Activated B cell treated with CpG ODN at 0.5 μM for 24 hours (primary cell): ENCODE measurements around the gene ATP6V1A. TPM values are rescaled to one million over a fixed set of nuclear protein-coding genes. Genes with fewer than 3 reads are reported as not detected.
"Not testable (repeated sequence)": the region's sequence is repeated elsewhere in the genome, so short reads cannot be mapped to it uniquely, and the experiment has no call there.

Experiments
- ATAC-seq: fragments of 200-7000 bp; cut with Tn5 transposase; one replicate; pipeline ENCODE4 v1.10.0; 2021; ENCODE audit warnings: low read depth, mild to moderate bottlenecking, moderate library complexity
- CTCF ChIA-PET: fragments of 350-600 bp; sonication (Branson Sonifier 250); formaldehyde crosslinking; loops from one replicate; lab custom pipeline; 2021; ENCODE audit warnings: antibody characterized with exemption; lab: Charles Lee
- POLR2A ChIA-PET: fragments of 350-600 bp; sonication (Branson Sonifier 250); formaldehyde crosslinking; loops from one replicate; lab custom pipeline; 2021; ENCODE audit warnings: antibody characterized with exemption; lab: Charles Lee
- DNase-seq: peaks from one replicate; pipeline ENCODE4 v3.0.0; 2022
- H3K27ac Mint-ChIP-seq: one replicate; pipeline ENCODE4 v1.8.0; 2020; ENCODE audit warnings: mixed read lengths
- H3K27me3 Mint-ChIP-seq: one replicate; pipeline ENCODE4 v1.8.0; 2021; ENCODE audit warnings: mixed read lengths
- H3K36me3 Mint-ChIP-seq: one replicate; pipeline ENCODE4 v1.8.0; 2021; ENCODE audit warnings: low read depth, mixed read lengths
- H3K4me1 Mint-ChIP-seq: one replicate; pipeline ENCODE4 v1.8.0; 2021; ENCODE audit warnings: mixed read lengths
- H3K4me3 Mint-ChIP-seq: one replicate; pipeline ENCODE4 v1.8.0; 2020; ENCODE audit warnings: mild to moderate bottlenecking, mixed read lengths
- H3K9me3 Mint-ChIP-seq: one replicate; pipeline ENCODE4 v1.8.0; 2020; ENCODE audit warnings: mixed read lengths
- intact Hi-C: fragments of 100-400 bp; cut with micrococcal nuclease; formaldehyde crosslinking; loops from one replicate; pipeline ENCODE4 v1.15.1; 2024
- total RNA-seq: library from RNA; stranded (reverse); gene quantifications from 2 replicates; pipeline ENCODE4 v1.2.3, GENCODE V29; 2022
- TF ChIP-seq, protein P1 (sequence below): fragments of 200-600 bp; IDR thresholded peaks from one replicate; pipeline ENCODE4 v1.8.0; 2022; ENCODE audit warnings: antibody characterized with exemption, mild to moderate bottlenecking

Gene ATP6V1A
- total RNA-seq, 1 donor from 2014 or later: 49.3 TPM

DNA sequence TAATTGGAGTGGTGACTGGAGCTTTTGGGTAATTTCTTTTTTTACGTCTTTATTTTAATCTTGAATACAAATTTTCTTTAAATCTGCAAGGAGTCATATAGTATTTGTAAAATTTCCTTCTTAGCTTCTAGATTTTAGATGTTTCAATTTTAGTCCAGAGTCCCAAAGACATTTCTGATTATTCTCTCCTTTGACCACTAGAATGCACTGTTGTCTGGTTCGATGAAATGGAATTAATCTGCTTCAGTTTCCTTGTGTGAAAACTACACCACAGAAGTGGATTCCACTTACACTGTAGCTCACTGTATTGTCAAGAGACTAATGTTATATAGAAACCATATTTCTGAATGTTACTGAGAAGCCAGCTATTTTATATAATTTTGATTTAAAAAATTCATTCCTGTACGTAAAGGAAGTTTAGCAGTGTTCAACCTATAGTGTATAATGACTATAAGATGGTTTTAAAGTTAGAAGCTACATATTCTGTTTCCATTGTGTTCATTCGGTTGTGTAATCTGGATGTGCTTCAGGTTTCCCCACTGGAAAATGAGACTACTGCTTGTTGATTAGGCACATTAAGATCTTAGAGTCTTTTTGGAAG is 97.9 kb downstream of the ATP6V1A start:
- no peaks in the 10 kb centered on the region for H3K27me3 Mint-ChIP-seq
- ChIA-PET POLR2A (interaction anchor here (0.6 kb wide), 1 partner anchor 47 kb away, joined by 9 read pairs; no protein-coding TSS in a partner anchor), CTCF (interaction anchor here (0.7 to 4.4 kb wide), 22 partner anchors 9 to 607 kb away, joined by 3 to 34 read pairs (median 4); partner anchors contain the start of genes ATP6V1A and NAA50)
- peak; percentile 61 for ATAC-seq
- TF ChIP-seq, protein P1, sequence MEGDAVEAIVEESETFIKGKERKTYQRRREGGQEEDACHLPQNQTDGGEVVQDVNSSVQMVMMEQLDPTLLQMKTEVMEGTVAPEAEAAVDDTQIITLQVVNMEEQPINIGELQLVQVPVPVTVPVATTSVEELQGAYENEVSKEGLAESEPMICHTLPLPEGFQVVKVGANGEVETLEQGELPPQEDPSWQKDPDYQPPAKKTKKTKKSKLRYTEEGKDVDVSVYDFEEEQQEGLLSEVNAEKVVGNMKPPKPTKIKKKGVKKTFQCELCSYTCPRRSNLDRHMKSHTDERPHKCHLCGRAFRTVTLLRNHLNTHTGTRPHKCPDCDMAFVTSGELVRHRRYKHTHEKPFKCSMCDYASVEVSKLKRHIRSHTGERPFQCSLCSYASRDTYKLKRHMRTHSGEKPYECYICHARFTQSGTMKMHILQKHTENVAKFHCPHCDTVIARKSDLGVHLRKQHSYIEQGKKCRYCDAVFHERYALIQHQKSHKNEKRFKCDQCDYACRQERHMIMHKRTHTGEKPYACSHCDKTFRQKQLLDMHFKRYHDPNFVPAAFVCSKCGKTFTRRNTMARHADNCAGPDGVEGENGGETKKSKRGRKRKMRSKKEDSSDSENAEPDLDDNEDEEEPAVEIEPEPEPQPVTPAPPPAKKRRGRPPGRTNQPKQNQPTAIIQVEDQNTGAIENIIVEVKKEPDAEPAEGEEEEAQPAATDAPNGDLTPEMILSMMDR: no peak
- H3K27ac Mint-ChIP-seq: no peak overlapping the region
- no peak overlapping the region for H3K4me3 Mint-ChIP-seq
- DNase-seq: no peak
- H3K4me1 Mint-ChIP-seq: peaks cover 3% of the 10 kb centered on the region
- intact Hi-C loops: loop anchor here (1.0 to 10.0 kb wide), 4 partner anchors 69 to 1940 kb away; no protein-coding TSS in a partner anchor
- H3K9me3 Mint-ChIP-seq: no peaks in the 10 kb centered on the region
- peaks cover 4% of the 10 kb centered on the region for H3K36me3 Mint-ChIP-seq

DNA sequence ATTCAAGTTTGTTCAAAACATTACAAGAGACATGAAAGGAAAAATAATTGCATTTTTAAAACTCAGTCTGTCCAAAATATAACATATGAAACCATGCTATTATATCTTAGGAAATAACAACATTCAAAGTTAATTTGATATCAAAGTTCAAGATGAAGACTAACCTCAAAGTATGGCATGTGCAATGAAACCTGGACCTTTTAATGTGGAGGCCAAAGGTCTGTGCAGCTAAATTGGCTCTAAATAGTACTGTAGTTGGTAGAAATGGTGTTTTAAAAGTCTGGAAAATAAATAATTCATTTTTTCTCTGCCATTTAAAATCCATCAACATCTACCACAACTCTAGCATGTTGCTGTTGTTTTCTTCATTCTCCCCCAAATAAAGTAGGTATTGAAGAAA is 100.4 kb downstream of the ATP6V1A start:
- ChIA-PET CTCF (interaction anchor here (1.3 kb wide), 1 partner anchor 196 kb away, joined by 3 read pairs; no protein-coding TSS in a partner anchor), POLR2A (no interaction called here)
- Mint-ChIP-seq H3K27ac (no peak overlapping the region), H3K27me3 (no peaks in the 10 kb centered on the region), H3K9me3 (no peaks in the 10 kb centered on the region), H3K4me3 (no peak overlapping the region), H3K36me3 (peaks cover 6% of the 10 kb centered on the region), H3K4me1 (peaks cover 1% of the 10 kb centered on the region)
- intact Hi-C loops: loop anchor here (10.0 kb wide), 1 partner anchor 1938 kb away; no protein-coding TSS in a partner anchor
- TF ChIP-seq, protein P1: no peak
- ATAC-seq (no peak), DNase-seq (no peak)

DNA sequence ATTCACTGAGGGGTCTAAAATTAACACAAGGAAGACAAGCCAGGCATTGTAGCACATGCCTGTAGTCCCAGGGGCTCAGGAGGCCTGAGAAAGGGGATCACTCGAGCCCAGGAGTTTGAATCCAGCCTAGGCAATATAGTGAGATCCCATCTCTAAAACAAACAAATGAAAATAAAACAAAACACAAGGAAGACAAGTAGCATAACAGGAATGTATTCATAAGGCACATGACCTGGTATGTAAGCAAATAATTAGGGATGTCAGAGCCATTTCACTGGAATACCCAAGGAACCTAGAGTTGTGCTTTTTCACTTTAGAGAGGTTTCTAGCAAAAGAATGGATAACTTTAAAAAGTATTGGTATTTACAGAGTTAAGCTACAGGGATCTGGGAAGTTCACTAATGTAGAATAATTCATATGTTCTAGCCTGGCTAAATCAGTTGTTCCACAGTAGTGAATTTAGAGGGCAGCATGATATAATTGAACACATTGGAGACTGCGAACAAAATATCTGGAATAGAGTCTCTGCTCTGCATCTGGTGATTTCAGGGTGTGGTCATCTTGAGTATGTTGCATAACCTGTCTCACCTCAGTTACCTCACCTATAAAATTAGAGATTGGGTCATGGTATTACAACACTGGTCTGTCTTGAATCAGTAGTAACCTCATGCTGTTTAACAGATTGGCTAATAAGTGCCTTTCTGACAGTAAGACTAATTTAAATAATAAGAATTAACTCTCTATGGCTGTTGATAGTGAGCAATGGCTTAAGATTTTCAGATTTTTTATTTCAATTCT is 101.0 kb downstream of the ATP6V1A start:
- H3K27ac Mint-ChIP-seq: no peak overlapping the region
- no peak for ATAC-seq
- TF ChIP-seq, protein P1: no peak
- peaks cover 6% of the 10 kb centered on the region for H3K36me3 Mint-ChIP-seq
- DNase-seq: no peak
- no peaks in the 10 kb centered on the region for H3K4me1 Mint-ChIP-seq
- CTCF ChIA-PET: no interaction called here
- no peak overlapping the region for H3K4me3 Mint-ChIP-seq
- no peaks in the 10 kb centered on the region for H3K27me3 Mint-ChIP-seq
- no peaks in the 10 kb centered on the region for H3K9me3 Mint-ChIP-seq
- intact Hi-C loops: loop anchor here (10.0 kb wide), 1 partner anchor 1937 kb away; no protein-coding TSS in a partner anchor
- POLR2A ChIA-PET: no interaction called here

DNA sequence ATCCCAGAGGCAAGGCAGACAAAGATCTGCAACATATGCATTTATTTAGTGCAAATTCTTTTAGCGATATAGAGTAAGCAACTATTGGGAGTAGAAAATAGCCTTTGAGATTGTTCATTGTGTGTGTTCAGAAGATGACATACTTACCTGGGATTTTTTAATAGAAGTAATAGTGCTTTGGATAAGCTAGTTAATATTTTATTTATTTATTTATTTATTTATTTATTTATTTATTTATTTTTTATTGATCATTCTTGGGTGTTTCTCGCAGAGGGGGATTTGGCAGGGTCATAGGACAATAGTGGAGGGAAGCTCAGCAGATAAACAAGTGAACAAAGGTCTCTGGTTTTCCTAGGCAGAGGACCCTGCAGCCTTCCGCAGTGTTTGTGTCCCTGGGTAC is 102.2 kb downstream of the ATP6V1A start:
- H3K4me3 Mint-ChIP-seq, H3K27ac Mint-ChIP-seq, ATAC-seq, H3K9me3 Mint-ChIP-seq, DNase-seq, H3K36me3 Mint-ChIP-seq, CTCF ChIA-PET, POLR2A ChIA-PET, H3K27me3 Mint-ChIP-seq, H3K4me1 Mint-ChIP-seq: not testable (repeated sequence)
- intact Hi-C loops: loop anchor here (10.0 kb wide), 1 partner anchor 1936 kb away; no protein-coding TSS in a partner anchor

DNA sequence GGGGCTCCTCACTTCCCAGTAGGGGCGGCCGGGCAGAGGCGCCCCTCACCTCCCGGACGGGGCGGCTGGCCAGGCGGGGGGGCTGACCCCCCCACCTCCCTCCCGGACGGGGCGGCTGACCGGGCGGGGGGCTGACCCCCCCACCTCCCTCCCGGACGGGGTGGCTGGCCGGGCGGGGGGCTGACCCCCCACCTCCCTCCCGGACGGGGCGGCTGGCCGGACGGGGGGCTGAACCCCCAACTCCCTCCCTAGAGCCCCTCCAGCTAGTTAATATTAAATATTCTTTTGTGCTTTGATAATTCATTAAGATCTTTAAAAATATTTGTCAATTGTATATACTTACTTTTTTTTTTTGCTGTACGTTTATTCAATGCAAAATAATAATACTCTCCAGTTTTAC is 103.0 kb downstream of the ATP6V1A start:
- intact Hi-C loops: loop anchor here (10.0 kb wide), 1 partner anchor 1935 kb away; no protein-coding TSS in a partner anchor
- H3K27ac Mint-ChIP-seq, H3K9me3 Mint-ChIP-seq, CTCF ChIA-PET, H3K4me3 Mint-ChIP-seq, H3K36me3 Mint-ChIP-seq, ATAC-seq, H3K27me3 Mint-ChIP-seq, POLR2A ChIA-PET, H3K4me1 Mint-ChIP-seq, DNase-seq: not testable (repeated sequence)

DNA sequence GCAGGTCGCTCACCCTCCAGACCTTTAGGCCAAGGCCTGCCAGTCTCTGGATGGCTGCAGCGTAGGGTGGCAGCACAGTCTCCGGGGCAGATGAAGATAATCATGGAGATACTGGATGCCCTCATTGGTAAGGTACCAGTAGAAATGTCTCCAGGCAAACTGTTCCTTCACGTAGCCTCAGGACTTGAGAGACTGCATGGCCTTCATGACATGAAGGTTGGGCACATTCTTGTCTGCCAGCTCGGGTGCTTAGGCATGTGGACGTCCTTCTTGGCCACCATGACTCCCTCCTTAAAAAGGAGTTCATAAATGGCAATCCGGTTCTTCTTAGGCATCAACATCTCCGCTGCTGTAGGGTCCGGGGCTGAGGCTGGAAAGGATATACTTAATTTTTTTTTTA is 103.6 kb downstream of the ATP6V1A start:
- CTCF ChIA-PET, H3K36me3 Mint-ChIP-seq, H3K4me3 Mint-ChIP-seq, DNase-seq, intact Hi-C loops, POLR2A ChIA-PET, H3K27me3 Mint-ChIP-seq, H3K4me1 Mint-ChIP-seq, ATAC-seq, H3K27ac Mint-ChIP-seq, H3K9me3 Mint-ChIP-seq: not testable (repeated sequence)
